HEK293 (cell line): Measurements from ENCODE around the gene CRYBG1.

Experiments
- CTCF ChIA-PET: fragments of 350-600 bp; formaldehyde crosslinking; extraction: SDS; loops from one replicate; lab custom pipeline; 2021; ENCODE audit warnings: antibody characterized with exemption; lab: Yijun Ruan, JAX
- POLR2A ChIA-PET: fragments of 300-600 bp; formaldehyde crosslinking; extraction: SDS; loops from one replicate; lab custom pipeline; 2020; ENCODE audit warnings: antibody characterized with exemption, inconsistent platforms; lab: Yijun Ruan, JAX
- H3K27ac ChIP-seq: fragments of 200-500 bp; sonication (Bioruptor generic); 2 replicates; pipeline ENCODE4 v1.5.1; 2014; ENCODE audit warnings: low read depth, low read length, control low read depth, inconsistent platforms; ENCODE audit errors: extremely low read depth
- H3K36me3 ChIP-seq, 2 experiments: fragments of 200-500 bp in 1 of 2; sonication (Bioruptor generic) in 1 of 2; 1 replicate in 1 of 2; 2 replicates in 1 of 2; pipeline ENCODE4 v1.5.1; 2014 to 2017; ENCODE audit warnings: inconsistent platforms in 2 of 2, low read length in 2 of 2; ENCODE audit not compliant: control insufficient read depth in 2 of 2, insufficient read depth in 1 of 2
- H3K4me1 ChIP-seq: fragments of 200-500 bp; sonication (Bioruptor generic); 2 replicates; pipeline ENCODE4 v1.5.1; 2014; ENCODE audit warnings: mild to moderate bottlenecking, low read length, inconsistent platforms; ENCODE audit not compliant: control insufficient read depth, insufficient read depth
- H3K4me3 ChIP-seq: 2 replicates; pipeline ENCODE4 v1.5.1; 2011; ENCODE audit warnings: low read depth, mild to moderate bottlenecking, control low read depth, low read length, moderate library complexity
- H3K9me3 ChIP-seq: fragments of 200-500 bp; sonication (Bioruptor generic); 2 replicates; pipeline ENCODE4 v1.5.1; 2014; ENCODE audit warnings: low read depth, low read length, inconsistent platforms; ENCODE audit not compliant: control insufficient read depth, insufficient read depth
- BCL11B ChIP-seq: fragments of 450-650 bp; formaldehyde crosslinking; IDR thresholded peaks from 2 replicates; pipeline ENCODE4 v1.5.1; 2016; ENCODE audit warnings: low read depth, missing biosample characterization, missing genetic modification characterization
- EGR2 ChIP-seq: fragments of 450-650 bp; formaldehyde crosslinking; IDR thresholded peaks from 2 replicates; pipeline ENCODE4 v1.5.1; 2016; ENCODE audit warnings: low read depth, missing biosample characterization, missing genetic modification characterization
- GLI2 ChIP-seq: fragments of 450-650 bp; formaldehyde crosslinking; IDR thresholded peaks from 2 replicates; pipeline ENCODE4; 2017; ENCODE audit warnings: missing biosample characterization, missing genetic modification characterization, low read depth, borderline replicate concordance
- GLIS2 ChIP-seq: fragments of 450-650 bp; formaldehyde crosslinking; IDR thresholded peaks from 2 replicates; pipeline ENCODE4 v1.5.1; 2016; ENCODE audit warnings: missing biosample characterization, missing genetic modification characterization
- SALL2 ChIP-seq: fragments of 450-650 bp; formaldehyde crosslinking; IDR thresholded peaks from 2 replicates; pipeline ENCODE4 v1.5.0; 2017; ENCODE audit warnings: missing biosample characterization, mild to moderate bottlenecking, missing genetic modification characterization, borderline replicate concordance
- ZBTB8A ChIP-seq: fragments of 450-650 bp; formaldehyde crosslinking; IDR thresholded peaks from 2 replicates; pipeline ENCODE4 v1.5.1; 2016; ENCODE audit warnings: missing biosample characterization, missing genetic modification characterization
- ZEB2 ChIP-seq: fragments of 450-650 bp; formaldehyde crosslinking; IDR thresholded peaks from 2 replicates; pipeline ENCODE4 v1.5.1; 2016; ENCODE audit warnings: missing biosample characterization, missing genetic modification characterization
- ZFP69B ChIP-seq: fragments of 450-650 bp; formaldehyde crosslinking; IDR thresholded peaks from 2 replicates; pipeline ENCODE4 v1.5.1; 2016; ENCODE audit warnings: missing biosample characterization, missing genetic modification characterization
- ZNF112 ChIP-seq: fragments of 450-650 bp; formaldehyde crosslinking; IDR thresholded peaks from 2 replicates; pipeline ENCODE4 v1.5.0; 2017; ENCODE audit warnings: missing biosample characterization, missing genetic modification characterization
- ZNF121 ChIP-seq: fragments of 450-650 bp; formaldehyde crosslinking; IDR thresholded peaks from 2 replicates; pipeline ENCODE4 v1.5.1; 2016; ENCODE audit warnings: missing biosample characterization, missing genetic modification characterization
- ZNF140 ChIP-seq: fragments of 450-650 bp; formaldehyde crosslinking; IDR thresholded peaks from 2 replicates; pipeline ENCODE4 v1.5.1; 2016; ENCODE audit warnings: missing biosample characterization, missing genetic modification characterization
- ZNF169 ChIP-seq: fragments of 450-650 bp; formaldehyde crosslinking; IDR thresholded peaks from 2 replicates; pipeline ENCODE4 v1.5.1; 2016; ENCODE audit warnings: missing biosample characterization, missing genetic modification characterization
- ZNF292 ChIP-seq: fragments of 450-650 bp; formaldehyde crosslinking; IDR thresholded peaks from 2 replicates; pipeline ENCODE4 v1.5.1; 2016; ENCODE audit warnings: low read depth, missing biosample characterization, missing genetic modification characterization, borderline replicate concordance
- ZNF341 ChIP-seq: fragments of 450-650 bp; formaldehyde crosslinking; IDR thresholded peaks from 2 replicates; pipeline ENCODE4; 2016; ENCODE audit warnings: low read depth, missing biosample characterization, missing genetic modification characterization
- ZNF394 ChIP-seq: fragments of 450-650 bp; formaldehyde crosslinking; IDR thresholded peaks from 2 replicates; pipeline ENCODE4 v1.5.1; 2016; ENCODE audit warnings: missing biosample characterization, missing genetic modification characterization, mild to moderate bottlenecking, moderate library complexity, borderline replicate concordance
- ZNF544 ChIP-seq: fragments of 450-650 bp; formaldehyde crosslinking; IDR thresholded peaks from 2 replicates; pipeline ENCODE4 v1.5.0; 2017; ENCODE audit warnings: missing biosample characterization, missing genetic modification characterization
- ZNF549 ChIP-seq: fragments of 450-650 bp; IDR thresholded peaks from 2 replicates; pipeline ENCODE4 v1.5.1; 2018; ENCODE audit warnings: missing biosample characterization, missing genetic modification characterization, mild to moderate bottlenecking, inconsistent platforms, moderate library complexity
- ZNF596 ChIP-seq: fragments of 450-650 bp; IDR thresholded peaks from 2 replicates; pipeline ENCODE4 v1.5.0; 2018; ENCODE audit warnings: missing biosample characterization, mild to moderate bottlenecking, missing genetic modification characterization, moderate library complexity
- ZNF600 ChIP-seq: fragments of 450-650 bp; formaldehyde crosslinking; IDR thresholded peaks from 2 replicates; pipeline ENCODE4 v1.5.1; 2016; ENCODE audit warnings: missing biosample characterization, missing genetic modification characterization
- ZNF623 ChIP-seq: fragments of 450-650 bp; formaldehyde crosslinking; IDR thresholded peaks from 2 replicates; pipeline ENCODE4 v1.5.1; 2016; ENCODE audit warnings: missing biosample characterization, missing genetic modification characterization
- ZNF626 ChIP-seq: fragments of 450-650 bp; sonication (Bioruptor Pico); formaldehyde crosslinking; IDR thresholded peaks from 2 replicates; pipeline ENCODE4 v1.5.1; 2018; ENCODE audit warnings: missing biosample characterization, missing genetic modification characterization, inconsistent platforms
- ZNF654 ChIP-seq: fragments of 450-650 bp; formaldehyde crosslinking; IDR thresholded peaks from 2 replicates; pipeline ENCODE4 v1.5.1; 2016; ENCODE audit warnings: low read depth, missing biosample characterization, missing genetic modification characterization
- ZNF677 ChIP-seq: fragments of 450-650 bp; IDR thresholded peaks from 2 replicates; pipeline ENCODE4 v1.5.0; 2018; ENCODE audit warnings: missing biosample characterization, mild to moderate bottlenecking, missing genetic modification characterization, moderate library complexity
- ZNF701 ChIP-seq: fragments of 450-650 bp; formaldehyde crosslinking; IDR thresholded peaks from 2 replicates; pipeline ENCODE4 v1.5.1; 2016; ENCODE audit warnings: missing biosample characterization, missing genetic modification characterization
- ZSCAN23 ChIP-seq: fragments of 450-650 bp; formaldehyde crosslinking; IDR thresholded peaks from 2 replicates; pipeline ENCODE4 v1.5.1; 2016; ENCODE audit warnings: missing biosample characterization, missing genetic modification characterization
- ZXDB ChIP-seq: fragments of 450-650 bp; formaldehyde crosslinking; IDR thresholded peaks from 2 replicates; pipeline ENCODE4 v1.5.1; 2016; ENCODE audit warnings: missing biosample characterization, missing genetic modification characterization
- TF ChIP-seq, protein P1 (sequence below): fragments of 450-650 bp; formaldehyde crosslinking; IDR thresholded peaks from 2 replicates; pipeline ENCODE4 v1.5.1; 2017; ENCODE audit warnings: missing biosample characterization, missing genetic modification characterization
- TF ChIP-seq, protein P2 (sequence below): fragments of 450-650 bp; formaldehyde crosslinking; IDR thresholded peaks from 2 replicates; pipeline ENCODE4 v1.5.1; 2017; ENCODE audit warnings: missing biosample characterization, missing genetic modification characterization
- TF ChIP-seq, protein P3 (sequence below): fragments of 450-650 bp; formaldehyde crosslinking; IDR thresholded peaks from 2 replicates; pipeline ENCODE4 v1.5.1; 2016; ENCODE audit warnings: missing biosample characterization, missing genetic modification characterization
- TF ChIP-seq, protein P4 (sequence below): fragments of 450-650 bp; formaldehyde crosslinking; IDR thresholded peaks from 2 replicates; pipeline ENCODE4 v1.5.1; 2016; ENCODE audit warnings: missing biosample characterization, missing genetic modification characterization

The CRYBG1 gene

DNA sequence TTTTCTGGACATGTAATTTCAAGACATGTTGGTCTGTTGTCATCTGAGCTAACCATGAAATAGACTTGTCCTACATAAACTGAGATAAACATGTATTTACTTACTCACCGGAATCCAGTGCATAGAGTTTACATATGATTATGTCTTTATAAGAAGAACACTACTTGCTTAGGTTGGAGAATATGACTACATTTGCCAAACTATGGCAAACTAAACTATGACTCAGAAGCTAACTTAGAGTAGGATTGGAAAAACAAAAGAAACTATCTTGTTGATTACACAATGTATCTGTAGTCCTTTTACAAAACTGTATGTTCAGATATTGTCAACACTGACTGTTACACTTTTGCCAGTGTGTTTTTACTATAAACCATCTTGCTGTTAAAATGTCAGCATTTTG lies 113.3 kb downstream of the CRYBG1 start:
- Histone ChIP-seq H3K4me3 (no peak overlapping the region), H3K27ac (no peak overlapping the region), H3K36me3 (no peaks in the 10 kb centered on the region), H3K4me1 (no peaks in the 10 kb centered on the region), H3K9me3 (no peaks in the 10 kb centered on the region)
- ChIA-PET CTCF (interaction anchor here (1.0 kb wide), 1 partner anchor 99 kb away, joined by 3 read pairs; no protein-coding TSS in a partner anchor), POLR2A (no interaction called here)
- no peak for TF ChIP-seq ZNF623
- TF ChIP-seq GLI2 (tag by site-specific recombination), result no peak
- no peak for TF ChIP-seq BCL11B (tag by site-specific recombination)
- TF ChIP-seq ZFP69B, result no peak
- no peak for TF ChIP-seq ZNF677 (tag by site-specific recombination)
- TF ChIP-seq ZNF140 (tag by site-specific recombination), result no peak
- TF ChIP-seq ZNF701 (tag by site-specific recombination), result no peak
- TF ChIP-seq, protein P1, sequence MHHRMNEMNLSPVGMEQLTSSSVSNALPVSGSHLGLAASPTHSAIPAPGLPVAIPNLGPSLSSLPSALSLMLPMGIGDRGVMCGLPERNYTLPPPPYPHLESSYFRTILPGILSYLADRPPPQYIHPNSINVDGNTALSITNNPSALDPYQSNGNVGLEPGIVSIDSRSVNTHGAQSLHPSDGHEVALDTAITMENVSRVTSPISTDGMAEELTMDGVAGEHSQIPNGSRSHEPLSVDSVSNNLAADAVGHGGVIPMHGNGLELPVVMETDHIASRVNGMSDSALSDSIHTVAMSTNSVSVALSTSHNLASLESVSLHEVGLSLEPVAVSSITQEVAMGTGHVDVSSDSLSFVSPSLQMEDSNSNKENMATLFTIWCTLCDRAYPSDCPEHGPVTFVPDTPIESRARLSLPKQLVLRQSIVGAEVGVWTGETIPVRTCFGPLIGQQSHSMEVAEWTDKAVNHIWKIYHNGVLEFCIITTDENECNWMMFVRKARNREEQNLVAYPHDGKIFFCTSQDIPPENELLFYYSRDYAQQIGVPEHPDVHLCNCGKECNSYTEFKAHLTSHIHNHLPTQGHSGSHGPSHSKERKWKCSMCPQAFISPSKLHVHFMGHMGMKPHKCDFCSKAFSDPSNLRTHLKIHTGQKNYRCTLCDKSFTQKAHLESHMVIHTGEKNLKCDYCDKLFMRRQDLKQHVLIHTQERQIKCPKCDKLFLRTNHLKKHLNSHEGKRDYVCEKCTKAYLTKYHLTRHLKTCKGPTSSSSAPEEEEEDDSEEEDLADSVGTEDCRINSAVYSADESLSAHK (tag by site-specific recombination), result no peak
- TF ChIP-seq ZXDB (tag by site-specific recombination), result no peak
- no peak for TF ChIP-seq ZNF341 (tag by site-specific recombination)
- no peak for TF ChIP-seq ZNF600 (tag by site-specific recombination)
- no peak for TF ChIP-seq ZNF112 (tag by site-specific recombination)
- TF ChIP-seq, protein P2, sequence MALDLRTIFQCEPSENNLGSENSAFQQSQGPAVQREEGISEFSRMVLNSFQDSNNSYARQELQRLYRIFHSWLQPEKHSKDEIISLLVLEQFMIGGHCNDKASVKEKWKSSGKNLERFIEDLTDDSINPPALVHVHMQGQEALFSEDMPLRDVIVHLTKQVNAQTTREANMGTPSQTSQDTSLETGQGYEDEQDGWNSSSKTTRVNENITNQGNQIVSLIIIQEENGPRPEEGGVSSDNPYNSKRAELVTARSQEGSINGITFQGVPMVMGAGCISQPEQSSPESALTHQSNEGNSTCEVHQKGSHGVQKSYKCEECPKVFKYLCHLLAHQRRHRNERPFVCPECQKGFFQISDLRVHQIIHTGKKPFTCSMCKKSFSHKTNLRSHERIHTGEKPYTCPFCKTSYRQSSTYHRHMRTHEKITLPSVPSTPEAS, result no peak
- TF ChIP-seq EGR2 (tag by site-specific recombination), result no peak
- no peak for TF ChIP-seq ZNF121 (tag by site-specific recombination)
- TF ChIP-seq ZNF169 (tag by site-specific recombination), result no peak
- no peak for TF ChIP-seq ZBTB8A (tag by site-specific recombination)
- no peak for TF ChIP-seq ZNF654 (tag by site-specific recombination)
- TF ChIP-seq GLIS2 (tag by site-specific recombination), result no peak
- TF ChIP-seq ZNF596 (tag by site-specific recombination), result no peak

DNA sequence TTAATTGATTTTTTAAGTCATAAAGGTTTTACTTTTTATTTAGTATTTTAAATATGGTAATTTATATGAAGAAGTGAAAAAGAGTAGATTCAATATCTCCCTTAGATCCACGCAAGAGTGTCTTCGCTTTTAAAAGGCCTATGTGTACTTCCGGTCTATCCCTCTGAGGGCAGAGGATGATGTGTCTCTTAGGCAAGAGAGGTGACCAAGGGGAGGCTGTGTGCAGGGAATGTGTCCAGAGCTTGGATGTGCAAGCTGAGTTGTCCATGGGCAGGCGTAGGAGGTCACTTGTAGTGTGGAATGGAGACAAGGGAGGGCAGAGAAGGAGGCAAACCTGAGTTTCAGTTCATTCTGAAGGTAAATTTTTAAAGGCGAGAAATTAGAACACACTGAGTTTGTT lies 113.9 kb downstream of the CRYBG1 start:
- POLR2A ChIA-PET, result no interaction called here
- no peaks in the 10 kb centered on the region for H3K4me1 ChIP-seq
- no peak overlapping the region for H3K4me3 ChIP-seq
- CTCF ChIA-PET, result interaction anchor here (0.8 to 1.3 kb wide), 4 partner anchors 26 to 99 kb away, joined by 3 to 6 read pairs (median 4); no protein-coding TSS in a partner anchor
- H3K36me3 ChIP-seq, result no peaks in the 10 kb centered on the region
- no peak overlapping the region for H3K27ac ChIP-seq
- no peaks in the 10 kb centered on the region for H3K9me3 ChIP-seq
- TF ChIP-seq ZNF626 (tag by site-specific recombination) (no peak), SALL2 (tag by site-specific recombination) (no peak), ZNF394 (tag by site-specific recombination) (no peak), ZNF544 (tag by site-specific recombination) (no peak), ZNF549 (tag by site-specific recombination) (no peak), ZNF292 (no peak), ZEB2 (tag by site-specific recombination) (no peak), ZSCAN23 (tag by site-specific recombination) (no peak)
- TF ChIP-seq, protein P3, sequence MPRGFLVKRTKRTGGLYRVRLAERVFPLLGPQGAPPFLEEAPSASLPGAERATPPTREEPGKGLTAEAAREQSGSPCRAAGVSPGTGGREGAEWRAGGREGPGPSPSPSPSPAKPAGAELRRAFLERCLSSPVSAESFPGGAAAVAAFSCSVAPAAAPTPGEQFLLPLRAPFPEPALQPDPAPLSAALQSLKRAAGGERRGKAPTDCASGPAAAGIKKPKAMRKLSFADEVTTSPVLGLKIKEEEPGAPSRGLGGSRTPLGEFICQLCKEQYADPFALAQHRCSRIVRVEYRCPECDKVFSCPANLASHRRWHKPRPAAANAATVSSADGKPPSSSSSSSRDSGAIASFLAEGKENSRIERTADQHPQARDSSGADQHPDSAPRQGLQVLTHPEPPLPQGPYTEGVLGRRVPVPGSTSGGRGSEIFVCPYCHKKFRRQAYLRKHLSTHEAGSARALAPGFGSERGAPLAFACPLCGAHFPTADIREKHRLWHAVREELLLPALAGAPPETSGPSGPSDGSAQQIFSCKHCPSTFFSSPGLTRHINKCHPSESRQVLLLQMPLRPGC, result no peak
- TF ChIP-seq, protein P4, sequence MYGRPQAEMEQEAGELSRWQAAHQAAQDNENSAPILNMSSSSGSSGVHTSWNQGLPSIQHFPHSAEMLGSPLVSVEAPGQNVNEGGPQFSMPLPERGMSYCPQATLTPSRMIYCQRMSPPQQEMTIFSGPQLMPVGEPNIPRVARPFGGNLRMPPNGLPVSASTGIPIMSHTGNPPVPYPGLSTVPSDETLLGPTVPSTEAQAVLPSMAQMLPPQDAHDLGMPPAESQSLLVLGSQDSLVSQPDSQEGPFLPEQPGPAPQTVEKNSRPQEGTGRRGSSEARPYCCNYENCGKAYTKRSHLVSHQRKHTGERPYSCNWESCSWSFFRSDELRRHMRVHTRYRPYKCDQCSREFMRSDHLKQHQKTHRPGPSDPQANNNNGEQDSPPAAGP, result no peak
